Activated CD4-positive, alpha-beta T cell treated with anti-CD3 and anti-CD28 coated beads, Interleukin-2, amount 50 U/mL, for 16 hours (primary cell): ENCODE measurements around the gene IFITM10.
"Not testable (repeated sequence)": the region's sequence is repeated elsewhere in the genome, so short reads cannot be mapped to it uniquely, and the experiment has no call there.

Experiments used
- DNase-seq: peaks from one replicate; pipeline ENCODE4 v3.0.0-alpha.2; 2020

Gene IFITM10

GRCh38 chr11:1777737-1778136 lies 27.3 kb upstream of the IFITM10 start:
- DNase-seq, result no peak

- DNase-seq, result no peak
Measured at GRCh38 chr11:1776944-1777715, 26.7 kb upstream of the IFITM10 start.

GRCh38 chr11:1776331-1776851 lies 26.0 kb upstream of the IFITM10 start:
- DNase-seq, result no peak

- no peak for DNase-seq
Measured at GRCh38 chr11:1774886-1775285, 24.5 kb upstream of the IFITM10 start.

GRCh38 chr11:1773994-1774550 lies 23.7 kb upstream of the IFITM10 start:
- DNase-seq, result no peak

- DNase-seq, result no peak
Measured at GRCh38 chr11:1773131-1773993, 23.0 kb upstream of the IFITM10 start.

- peak; percentile 83 for DNase-seq
Measured at GRCh38 chr11:1772270-1773130, 22.1 kb upstream of the IFITM10 start.

- no peak for DNase-seq
Measured at GRCh38 chr11:1771700-1772099, 21.3 kb upstream of the IFITM10 start.

- DNase-seq, result no peak
Measured at GRCh38 chr11:1771273-1771672, 20.9 kb upstream of the IFITM10 start.

GRCh38 chr11:1770528-1770927 lies 20.1 kb upstream of the IFITM10 start:
- DNase-seq, result no peak

- no peak for DNase-seq
Measured at GRCh38 chr11:1770061-1770460, 19.7 kb upstream of the IFITM10 start.

GRCh38 chr11:1769304-1769936 lies 19.0 kb upstream of the IFITM10 start:
- not testable (repeated sequence) for DNase-seq

- DNase-seq, result no peak
Measured at GRCh38 chr11:1768141-1768469, 17.7 kb upstream of the IFITM10 start.

- no peak for DNase-seq
Measured at GRCh38 chr11:1767399-1768140, 17.2 kb upstream of the IFITM10 start.

- DNase-seq, result no peak
Measured at GRCh38 chr11:1766719-1767398, 16.5 kb upstream of the IFITM10 start.

GRCh38 chr11:1765871-1766718 lies 15.7 kb upstream of the IFITM10 start:
- DNase-seq, result no peak

GRCh38 chr11:1763796-1764661 lies 13.6 kb upstream of the IFITM10 start, which contains the start of gene CTSD:
Gene CTSD (minus strand): TSS chr11:1763927. CDS start chr11:1763859, 68 bp downstream.
- DNase-seq, result peak; percentile 90

- no peak for DNase-seq
Measured at GRCh38 chr11:1763336-1763795, 13.0 kb upstream of the IFITM10 start.
